ENCODE results near the gene PRPF38B.

The PRPF38B gene

DNA sequence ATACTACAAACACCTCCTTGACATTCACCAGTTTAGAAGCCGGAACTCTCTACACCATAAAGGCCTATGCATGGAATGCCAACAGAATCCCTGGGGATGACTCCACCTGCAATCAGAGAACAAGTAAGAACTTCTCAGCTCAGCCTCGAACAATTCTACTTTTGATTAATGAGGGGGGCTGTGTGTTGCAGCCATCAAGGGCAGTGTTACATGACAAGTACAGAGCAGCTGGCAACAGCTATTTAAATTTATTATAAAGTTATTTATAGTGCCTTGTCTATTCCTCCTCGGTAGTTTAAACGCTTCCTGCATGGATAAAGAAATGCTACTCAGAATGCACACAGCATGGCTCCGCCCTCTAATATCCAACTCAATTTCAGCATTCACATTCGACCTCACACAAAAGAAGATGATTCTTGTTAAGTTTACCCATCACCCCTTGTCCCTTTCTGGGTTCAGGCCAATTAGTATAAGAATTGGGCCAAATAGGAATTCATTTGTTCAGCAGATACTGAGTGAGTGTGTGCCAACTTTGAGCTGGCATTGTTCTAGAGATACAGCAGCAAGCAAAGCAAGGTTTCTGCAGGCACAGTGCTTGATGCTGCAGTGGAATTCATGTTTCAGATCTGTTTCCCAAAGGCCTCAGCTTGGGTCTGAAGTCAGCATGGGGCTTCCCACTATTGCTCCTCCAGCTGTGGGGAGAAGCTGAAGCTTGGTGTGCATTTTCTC is 27.0 kb downstream of the PRPF38B start:
- no peak for DNase-seq

DNA sequence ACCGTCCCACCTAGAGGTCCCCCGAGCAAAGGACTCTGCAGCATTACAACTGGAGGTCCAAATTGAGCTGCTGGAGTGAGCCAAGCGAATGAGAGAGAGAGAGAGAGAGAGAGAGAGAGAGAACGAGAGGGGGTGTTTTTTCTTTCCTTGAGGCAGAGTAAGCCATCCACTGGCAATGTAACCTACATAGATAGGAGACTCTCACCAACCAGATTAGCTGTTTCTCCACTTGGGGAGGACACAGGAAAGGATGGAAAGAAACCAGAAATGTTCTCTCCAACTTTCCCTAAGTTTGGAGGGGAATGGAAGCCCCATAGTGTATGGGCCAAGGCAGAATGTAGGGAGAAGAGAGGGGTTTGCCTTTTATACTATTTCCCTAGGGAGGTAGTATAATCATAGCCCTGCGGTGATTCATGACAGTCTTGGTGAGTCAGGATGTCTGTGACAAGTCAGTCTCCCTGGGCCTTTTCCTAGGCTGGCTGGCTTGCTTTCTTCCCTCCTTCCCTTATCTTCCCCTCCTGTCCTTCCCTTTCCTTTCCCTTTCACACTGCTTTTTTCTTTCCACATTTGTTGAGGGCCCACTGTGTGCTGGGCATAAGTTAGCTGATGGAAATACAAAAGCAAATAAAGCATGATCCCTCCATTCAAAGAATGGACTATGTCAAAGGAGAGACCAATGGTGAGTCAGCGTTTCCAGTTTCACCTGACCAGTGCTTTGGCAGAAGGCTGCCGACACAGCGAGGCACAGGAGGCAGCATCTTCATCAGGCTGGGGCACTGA is 27.7 kb downstream of the PRPF38B start:
- DNase-seq = no peak

GRCh38 chr1:108722292-108722691 is 30.2 kb downstream of the PRPF38B start:
- DNase-seq = no peak

GRCh38 chr1:108725906-108726305 is 33.8 kb downstream of the PRPF38B start:
- DNase-seq = no peak

GRCh38 chr1:108728327-108728923 is 36.3 kb downstream of the PRPF38B start:
- no peak for DNase-seq

DNA sequence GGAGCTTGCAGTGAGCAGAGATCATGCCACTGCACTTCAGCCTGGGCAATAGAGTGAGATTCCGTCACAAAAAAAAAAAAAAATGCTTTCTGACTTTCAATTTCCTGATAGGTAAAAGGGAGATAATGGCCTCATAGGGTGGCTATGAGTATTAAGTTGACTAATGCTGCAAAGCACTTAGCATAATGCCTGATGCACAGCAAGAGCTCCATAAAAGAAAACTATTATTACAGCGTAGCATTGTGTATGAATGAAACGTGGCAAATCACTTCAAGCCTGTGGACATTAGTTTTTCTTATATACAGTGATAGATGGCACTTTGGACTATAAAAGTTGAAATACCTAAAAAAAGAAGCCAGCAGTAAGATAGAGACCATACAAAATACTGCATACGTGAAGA is 37.4 kb downstream of the PRPF38B start:
- no peak for DNase-seq

DNA sequence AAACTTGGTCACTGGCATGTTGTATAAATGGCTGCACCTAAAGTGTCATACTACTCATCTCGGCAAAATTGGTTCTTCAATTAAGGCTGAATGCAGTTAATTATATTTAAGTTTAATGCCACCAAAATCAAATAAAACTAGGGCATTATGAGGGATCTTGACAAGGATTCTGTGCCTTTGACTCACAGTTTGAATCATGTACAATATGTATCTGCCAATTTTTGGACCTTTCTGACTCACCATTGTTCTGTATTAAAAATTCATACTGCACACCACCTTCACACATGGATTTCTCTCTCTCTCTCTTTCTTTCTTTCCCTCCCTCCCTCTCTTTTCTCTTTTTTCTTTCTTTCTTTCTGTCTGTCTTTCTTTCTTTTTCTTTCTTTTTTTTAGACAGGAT is 40.3 kb downstream of the PRPF38B start:
- DNase-seq = no peak

DNA sequence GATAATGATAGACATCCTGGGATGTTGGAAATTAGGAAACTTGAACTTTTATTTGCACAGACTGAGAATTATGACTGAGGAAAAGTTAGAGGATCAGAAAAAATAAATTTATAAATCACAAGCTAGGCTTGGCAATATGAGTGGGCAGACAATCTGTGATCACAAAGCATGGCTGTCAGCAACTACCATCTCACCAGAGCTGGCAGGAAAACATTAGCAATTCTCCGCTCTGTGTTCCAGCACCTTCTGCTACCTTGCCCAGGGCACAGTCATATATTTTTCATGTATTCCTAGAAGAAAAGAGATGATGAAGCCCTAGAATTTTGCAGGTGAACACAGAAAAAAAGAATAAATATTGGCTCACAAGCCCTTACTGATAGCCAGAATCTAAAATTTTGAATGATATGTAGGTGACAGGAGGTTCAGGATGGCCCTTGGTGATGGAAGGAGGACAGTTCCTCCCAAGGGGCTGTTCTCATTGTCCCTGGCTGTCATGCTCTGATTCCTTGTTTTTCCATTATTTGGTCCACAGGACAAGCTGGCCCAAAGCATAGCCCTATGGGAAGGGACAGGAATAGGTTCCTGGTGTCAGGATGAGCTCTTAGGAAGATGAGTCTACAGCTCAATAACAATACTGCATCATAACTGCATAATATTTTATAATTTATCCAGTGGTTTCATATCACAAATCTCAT is 42.2 kb downstream of the PRPF38B start:
- DNase-seq = no peak

GRCh38 chr1:108742253-108742652 is 50.1 kb downstream of the PRPF38B start:
- DNase-seq = no peak

DNA sequence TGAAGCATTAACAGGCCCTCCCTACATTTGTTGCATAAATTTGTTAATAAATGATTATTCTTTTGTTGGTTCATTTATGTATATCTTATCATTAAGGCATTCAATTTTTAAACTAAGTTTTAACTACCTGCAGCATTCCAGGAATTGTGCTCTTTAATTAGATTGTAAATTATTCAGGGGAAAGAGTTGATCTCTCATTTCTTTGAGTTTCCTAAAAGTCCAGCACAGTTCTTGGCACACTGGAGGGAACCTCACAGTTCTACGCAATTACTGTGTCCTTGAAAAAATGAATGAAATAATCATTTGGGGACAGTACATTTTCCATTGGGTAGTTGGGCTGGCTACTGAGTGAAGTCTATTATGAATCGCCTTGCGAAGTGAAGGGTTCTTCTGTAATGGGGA is 53.9 kb downstream of the PRPF38B start:
- DNase-seq = no peak

DNA sequence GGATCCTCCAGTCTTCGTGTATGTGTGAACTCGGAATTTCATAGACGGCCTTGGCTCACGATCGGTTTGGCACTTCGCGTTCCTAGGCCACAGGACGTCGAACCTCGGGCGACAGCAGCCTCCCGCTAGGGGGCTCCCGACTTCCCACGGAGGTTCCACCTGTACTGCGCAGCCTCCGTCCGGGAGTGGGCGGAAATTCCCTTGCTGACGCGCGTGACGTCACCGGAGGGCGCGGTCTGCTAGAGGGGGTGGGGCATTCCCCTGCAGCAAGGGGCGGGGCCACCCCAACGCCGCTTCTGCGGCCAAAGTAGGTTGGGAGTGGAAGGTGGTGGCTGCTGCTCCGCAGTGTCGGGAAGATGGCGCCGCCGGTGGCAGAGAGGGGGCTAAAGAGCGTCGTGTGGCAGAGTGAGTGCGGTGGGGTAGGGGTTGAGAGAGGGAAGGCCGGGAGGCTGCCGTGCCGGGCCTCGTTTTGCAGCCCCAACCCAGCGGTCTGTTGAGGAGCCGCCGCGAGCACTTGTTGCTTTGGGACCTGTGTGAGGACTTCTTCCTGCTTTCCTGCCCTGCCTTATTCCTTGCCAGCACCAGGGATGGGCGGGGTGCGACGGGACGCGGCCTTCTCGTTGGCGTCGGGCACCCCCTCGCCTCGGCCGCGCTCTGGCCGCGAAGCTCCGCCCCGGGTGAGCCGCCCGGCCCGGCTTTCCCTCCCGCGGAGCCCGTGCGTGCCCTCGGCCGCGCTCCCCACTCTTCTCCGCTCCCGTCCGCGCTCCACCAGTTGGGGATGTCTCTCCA is 54.5 kb downstream of the PRPF38B start, which contains the start of gene STXBP3:
Gene STXBP3, plus strand, starts transcription at position 293 of the 789 bp plus-strand sequence. Its CDS starts 64 bp downstream, at position 357.
- DNase-seq = peak; percentile 85

- DNase-seq = peak; percentile 21
These were observed 55.2 kb downstream of the PRPF38B start for GRCh38 chr1:108747171-108747850.

DNA sequence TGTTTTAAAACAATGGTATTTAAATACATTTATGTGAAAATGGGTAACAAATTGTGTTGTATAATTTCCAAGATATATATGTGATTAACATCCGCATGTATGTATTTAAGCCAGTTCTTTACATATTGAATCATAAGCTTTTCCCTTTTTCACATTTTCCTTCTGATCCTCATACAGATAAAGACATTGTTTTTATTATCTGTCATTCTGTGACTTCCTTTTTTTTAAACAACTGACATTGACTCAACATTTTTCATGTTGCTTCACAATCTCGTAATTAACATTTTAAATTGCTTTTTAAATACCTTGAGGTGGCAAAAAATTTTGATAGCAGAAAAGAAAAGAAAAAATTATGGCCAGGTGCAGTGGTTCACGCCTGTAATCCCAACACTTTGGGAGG is 55.8 kb downstream of the PRPF38B start:
- DNase-seq = no peak

- DNase-seq = no peak
These were observed 57.0 kb downstream of the PRPF38B start for GRCh38 chr1:108749081-108749480.

DNA sequence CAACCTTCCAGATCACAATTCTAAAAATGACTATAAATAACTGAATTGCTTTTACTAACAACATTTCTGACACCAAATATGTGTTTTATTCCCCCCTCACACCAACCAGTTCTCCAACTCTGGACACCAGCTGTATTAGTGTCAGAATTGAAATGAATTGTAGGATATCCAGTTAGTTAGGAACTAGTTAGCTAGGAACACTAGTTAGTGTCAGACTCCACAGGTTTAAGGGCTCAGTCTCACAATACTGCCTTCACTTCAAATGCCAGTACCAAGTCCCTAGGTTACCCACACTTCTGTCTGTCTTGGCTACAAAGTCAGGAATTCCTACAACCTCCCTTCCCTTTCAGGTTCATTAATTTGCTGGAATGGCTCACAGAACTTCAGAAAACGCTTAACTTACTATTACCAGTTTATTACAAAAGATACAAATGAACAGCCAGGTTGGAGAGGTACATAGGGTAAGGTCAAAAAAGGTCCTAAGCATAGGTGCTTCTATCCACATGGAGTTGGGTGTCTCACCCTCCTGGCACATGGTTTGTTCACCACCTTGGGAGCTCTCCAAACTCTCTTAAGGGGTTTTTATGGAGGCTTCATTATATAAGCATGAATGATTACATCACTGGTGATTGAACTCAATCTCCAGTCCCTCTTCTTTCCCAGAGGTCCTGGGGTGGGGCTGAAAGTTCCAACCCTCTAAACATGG is 58.5 kb downstream of the PRPF38B start:
- DNase-seq = no peak
